ENCODE measurements around the gene FOXQ1. TPM values are rescaled to one million over a fixed set of nuclear protein-coding genes. Genes with fewer than 3 reads are reported as not detected.

FOXQ1 gene
- total RNA-seq, 4 donors from 2014 or later = 1.6 TPM; not detected in 3

DNA sequence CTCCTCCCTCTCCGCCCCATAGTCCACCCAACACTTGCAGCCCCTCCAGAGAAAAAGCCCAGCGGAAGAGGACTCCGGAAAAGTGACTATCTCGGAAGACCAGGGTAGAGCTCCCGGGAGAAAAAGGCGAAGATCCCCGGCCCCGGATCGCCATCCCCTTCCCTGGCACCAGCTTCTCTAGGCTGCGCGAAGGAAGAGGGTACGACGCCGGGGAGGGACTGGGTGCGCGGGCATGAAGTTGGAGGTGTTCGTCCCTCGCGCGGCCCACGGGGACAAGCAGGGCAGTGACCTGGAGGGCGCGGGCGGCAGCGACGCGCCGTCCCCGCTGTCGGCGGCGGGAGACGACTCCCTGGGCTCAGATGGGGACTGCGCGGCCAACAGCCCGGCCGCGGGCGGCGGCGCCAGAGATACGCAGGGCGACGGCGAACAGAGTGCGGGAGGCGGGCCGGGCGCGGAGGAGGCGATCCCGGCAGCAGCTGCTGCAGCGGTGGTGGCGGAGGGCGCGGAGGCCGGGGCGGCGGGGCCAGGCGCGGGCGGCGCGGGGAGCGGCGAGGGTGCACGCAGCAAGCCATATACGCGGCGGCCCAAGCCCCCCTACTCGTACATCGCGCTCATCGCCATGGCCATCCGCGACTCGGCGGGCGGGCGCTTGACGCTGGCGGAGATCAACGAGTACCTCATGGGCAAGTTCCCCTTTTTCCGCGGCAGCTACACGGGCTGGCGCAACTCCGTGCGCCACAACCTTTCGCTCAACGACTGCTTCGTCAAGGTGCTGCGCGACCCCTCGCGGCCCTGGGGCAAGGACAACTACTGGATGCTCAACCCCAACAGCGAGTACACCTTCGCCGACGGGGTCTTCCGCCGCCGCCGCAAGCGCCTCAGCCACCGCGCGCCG, 822 bp downstream of the FOXQ1 start:
- peak overlapping the region; percentile 11 to 51 (median 34) for H3K4me3 ChIP-seq
- H3K36me3 ChIP-seq = no peaks in the 10 kb centered on the region
- peaks cover 0 to 45% (median 35%) of the 10 kb centered on the region in 4 donors for H3K4me1 ChIP-seq
- intact Hi-C loops (cut with DNase I; ENCODE audit: low total_unique reads) (no loop called here), in situ Hi-C loops (cut with MboI; ENCODE audit: low pct_ligation_motif_present in 1 of 4, low pct_unique_long_range_greater_than_20kb in 1 of 4, low sequenced_read_pairs in 3 of 4) (no loop called here)
- H3K27ac ChIP-seq = peak overlapping the region; percentile 31 to 67 (median 45)
- DNase-seq = no peak
- H3K9me3 ChIP-seq = no peaks in the 10 kb centered on the region
- peaks cover 83% of the 10 kb centered on the region for H3K27me3 ChIP-seq
- WGBS, 2 donors (ENCODE audit: low coverage in 1 of 2) = 3% methylated on average over 89 of the region's 109 CpGs; no CpG with 5 or more reads in 1 of the 2 donors
- no peak for TF ChIP-seq EP300 (IDR thresholded peaks at IDR 0.05; ENCODE audit: low read depth)
- TF ChIP-seq POLR2A (IDR thresholded peaks at IDR 0.05) = no peak
- TF ChIP-seq, protein P1, sequence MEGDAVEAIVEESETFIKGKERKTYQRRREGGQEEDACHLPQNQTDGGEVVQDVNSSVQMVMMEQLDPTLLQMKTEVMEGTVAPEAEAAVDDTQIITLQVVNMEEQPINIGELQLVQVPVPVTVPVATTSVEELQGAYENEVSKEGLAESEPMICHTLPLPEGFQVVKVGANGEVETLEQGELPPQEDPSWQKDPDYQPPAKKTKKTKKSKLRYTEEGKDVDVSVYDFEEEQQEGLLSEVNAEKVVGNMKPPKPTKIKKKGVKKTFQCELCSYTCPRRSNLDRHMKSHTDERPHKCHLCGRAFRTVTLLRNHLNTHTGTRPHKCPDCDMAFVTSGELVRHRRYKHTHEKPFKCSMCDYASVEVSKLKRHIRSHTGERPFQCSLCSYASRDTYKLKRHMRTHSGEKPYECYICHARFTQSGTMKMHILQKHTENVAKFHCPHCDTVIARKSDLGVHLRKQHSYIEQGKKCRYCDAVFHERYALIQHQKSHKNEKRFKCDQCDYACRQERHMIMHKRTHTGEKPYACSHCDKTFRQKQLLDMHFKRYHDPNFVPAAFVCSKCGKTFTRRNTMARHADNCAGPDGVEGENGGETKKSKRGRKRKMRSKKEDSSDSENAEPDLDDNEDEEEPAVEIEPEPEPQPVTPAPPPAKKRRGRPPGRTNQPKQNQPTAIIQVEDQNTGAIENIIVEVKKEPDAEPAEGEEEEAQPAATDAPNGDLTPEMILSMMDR (IDR thresholded peaks at IDR 0.05) = no peak
- TF ChIP-seq POLR2AphosphoS5 (IDR thresholded peaks at IDR 0.05) = no peak

DNA sequence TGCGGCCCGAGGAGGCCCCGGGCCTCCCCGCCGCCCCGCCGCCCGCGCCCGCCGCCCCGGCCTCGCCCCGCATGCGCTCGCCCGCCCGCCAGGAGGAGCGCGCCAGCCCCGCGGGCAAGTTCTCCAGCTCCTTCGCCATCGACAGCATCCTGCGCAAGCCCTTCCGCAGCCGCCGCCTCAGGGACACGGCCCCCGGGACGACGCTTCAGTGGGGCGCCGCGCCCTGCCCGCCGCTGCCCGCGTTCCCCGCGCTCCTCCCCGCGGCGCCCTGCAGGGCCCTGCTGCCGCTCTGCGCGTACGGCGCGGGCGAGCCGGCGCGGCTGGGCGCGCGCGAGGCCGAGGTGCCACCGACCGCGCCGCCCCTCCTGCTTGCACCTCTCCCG, 1.5 kb downstream of the FOXQ1 start:
- no peaks in the 10 kb centered on the region for H3K9me3 ChIP-seq
- peaks cover 0 to 45% (median 35%) of the 10 kb centered on the region in 4 donors for H3K4me1 ChIP-seq
- H3K27ac ChIP-seq = no peak overlapping the region
- H3K27me3 ChIP-seq = peaks cover 77% of the 10 kb centered on the region
- DNase-seq = no peak
- TF ChIP-seq POLR2AphosphoS5 (IDR thresholded peaks at IDR 0.05) (no peak), EP300 (IDR thresholded peaks at IDR 0.05; ENCODE audit: low read depth) (no peak), POLR2A (IDR thresholded peaks at IDR 0.05) (no peak)
- TF ChIP-seq, protein P1 (IDR thresholded peaks at IDR 0.05) = no peak
- in situ Hi-C loops (cut with MboI; ENCODE audit: low pct_ligation_motif_present in 1 of 4, low pct_unique_long_range_greater_than_20kb in 1 of 4, low sequenced_read_pairs in 3 of 4) (no loop called here), intact Hi-C loops (cut with DNase I; ENCODE audit: low total_unique reads) (no loop called here)
- peak overlapping the region in 2 of 4 donors; percentile 11 to 51 for H3K4me3 ChIP-seq
- H3K36me3 ChIP-seq = no peaks in the 10 kb centered on the region
- no CpG with 5 or more reads among the region's 64 CpGs for WGBS, 2 donors (ENCODE audit: low coverage in 1 of 2)

DNA sequence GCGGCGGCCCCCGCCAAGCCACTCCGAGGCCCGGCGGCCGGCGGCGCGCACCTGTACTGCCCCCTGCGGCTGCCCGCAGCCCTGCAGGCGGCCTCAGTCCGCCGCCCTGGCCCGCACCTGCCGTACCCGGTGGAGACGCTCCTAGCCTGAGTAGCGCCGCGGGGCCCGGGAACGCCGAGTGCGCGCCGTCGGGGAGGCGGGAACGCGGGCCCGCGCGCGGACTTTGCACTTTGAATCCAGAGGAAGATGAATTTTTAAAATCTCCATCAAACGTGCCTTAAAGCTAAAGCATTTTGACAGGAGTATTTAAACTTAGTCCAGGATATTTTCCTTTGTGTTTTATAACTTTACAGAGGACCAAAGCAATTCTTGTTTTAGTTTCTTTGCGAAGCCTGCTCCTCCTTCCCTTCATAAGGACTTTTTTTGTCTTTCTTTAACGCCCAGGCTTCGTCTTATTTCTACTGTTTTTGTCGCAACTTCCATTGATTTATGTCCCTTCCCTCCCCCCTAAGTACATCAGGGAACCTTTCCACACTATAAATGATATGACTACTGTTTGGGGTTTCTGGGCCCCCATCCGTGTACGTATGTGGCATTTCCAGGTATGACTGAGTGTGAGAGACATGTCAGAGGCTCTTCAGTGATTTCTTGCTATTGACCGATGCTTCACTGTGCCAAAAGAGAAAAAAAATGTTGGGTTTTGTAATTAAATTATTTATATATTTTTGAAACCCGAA, 2.0 kb downstream of the FOXQ1 start:
- no peaks in the 10 kb centered on the region for H3K9me3 ChIP-seq
- peak; percentile 63 for DNase-seq
- H3K4me1 ChIP-seq = peaks cover 0 to 45% (median 35%) of the 10 kb centered on the region in 4 donors
- in situ Hi-C loops (cut with MboI; ENCODE audit: low pct_ligation_motif_present in 1 of 4, low pct_unique_long_range_greater_than_20kb in 1 of 4, low sequenced_read_pairs in 3 of 4) (no loop called here), intact Hi-C loops (cut with DNase I; ENCODE audit: low total_unique reads) (no loop called here)
- H3K27me3 ChIP-seq = peaks cover 77% of the 10 kb centered on the region
- no peak overlapping the region for H3K27ac ChIP-seq
- 23 to 35% methylated on average over 7 to 32 of the region's 45 CpGs for WGBS, 2 donors (ENCODE audit: low coverage in 1 of 2)
- no peak for TF ChIP-seq EP300 (IDR thresholded peaks at IDR 0.05; ENCODE audit: low read depth)
- TF ChIP-seq POLR2AphosphoS5 (IDR thresholded peaks at IDR 0.05) = no peak
- TF ChIP-seq POLR2A (IDR thresholded peaks at IDR 0.05) = no peak
- TF ChIP-seq, protein P1 (IDR thresholded peaks at IDR 0.05) = peak in 4 of 5 experiments; percentile 29 to 49 (median 42)
- H3K36me3 ChIP-seq = no peaks in the 10 kb centered on the region
- peak overlapping the region in 2 of 4 donors; percentile 11 to 34 for H3K4me3 ChIP-seq

DNA sequence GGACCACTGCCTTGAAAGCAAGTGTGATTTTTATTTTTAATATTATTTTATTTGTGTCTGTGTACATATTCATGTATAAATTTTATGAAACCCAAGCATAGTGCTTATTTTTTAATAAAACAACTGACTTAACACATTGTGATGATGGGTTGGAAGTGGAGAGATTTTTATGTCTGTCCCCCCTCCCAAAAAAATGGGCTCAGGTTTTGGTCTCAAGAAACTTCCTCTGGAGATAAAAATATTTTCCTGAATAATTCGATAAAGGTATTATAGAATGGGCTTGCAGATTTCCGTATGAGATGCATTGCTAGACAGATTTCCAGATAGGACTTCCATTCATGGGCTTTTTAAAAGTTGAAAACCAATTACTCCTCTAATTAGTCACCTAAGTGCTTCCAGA, 2.7 kb downstream of the FOXQ1 start:
- intact Hi-C loops (cut with DNase I; ENCODE audit: low total_unique reads) (no loop called here), in situ Hi-C loops (cut with MboI; ENCODE audit: low pct_ligation_motif_present in 1 of 4, low pct_unique_long_range_greater_than_20kb in 1 of 4, low sequenced_read_pairs in 3 of 4) (no loop called here)
- Histone ChIP-seq H3K27me3 (peaks cover 71% of the 10 kb centered on the region), H3K36me3 (no peaks in the 10 kb centered on the region), H3K27ac (no peak overlapping the region), H3K4me1 (peaks cover 0 to 45% (median 35%) of the 10 kb centered on the region in 4 donors), H3K4me3 (no peak overlapping the region), H3K9me3 (no peaks in the 10 kb centered on the region)
- DNase-seq = no peak
- 57 to 72% methylated on average over 2 of the region's 2 CpGs for WGBS, 2 donors (ENCODE audit: low coverage in 1 of 2)
- TF ChIP-seq POLR2A (IDR thresholded peaks at IDR 0.05) (no peak), POLR2AphosphoS5 (IDR thresholded peaks at IDR 0.05) (no peak), EP300 (IDR thresholded peaks at IDR 0.05; ENCODE audit: low read depth) (no peak)
- TF ChIP-seq, protein P1 (IDR thresholded peaks at IDR 0.05) = no peak

All from transverse colon (tissue), 4 donors.